Activated T-cell treated with anti-CD3 and anti-CD28 coated beads, Interleukin-2, amount 50 U/mL, for 24 hours (primary cell): Measurements from ENCODE around the gene EFCAB11.
"Not testable (repeated sequence)": the region's sequence is repeated elsewhere in the genome, so short reads cannot be mapped to it uniquely, and the experiment has no call there.

Experiments
- DNase-seq: peaks from one replicate; pipeline ENCODE4 v3.0.0-alpha.2; 2020
- H3K27ac Mint-ChIP-seq: 2 replicates; pipeline ENCODE4 v1.8.0; 2020; ENCODE audit warnings: mild to moderate bottlenecking, mixed read lengths
- H3K27me3 Mint-ChIP-seq: 2 replicates; pipeline ENCODE4 v1.8.0; 2020; ENCODE audit warnings: mixed read lengths
- H3K36me3 Mint-ChIP-seq: 2 replicates; pipeline ENCODE4 v1.8.0; 2020; ENCODE audit warnings: low read depth, mixed read lengths
- H3K4me1 Mint-ChIP-seq: 2 replicates; pipeline ENCODE4 v1.8.0; 2020; ENCODE audit warnings: low read depth, mixed read lengths
- H3K4me3 Mint-ChIP-seq: 2 replicates; pipeline ENCODE4 v1.8.0; 2020; ENCODE audit warnings: mild to moderate bottlenecking, moderate library complexity, mixed read lengths
- H3K9me3 Mint-ChIP-seq: 2 replicates; pipeline ENCODE4 v1.8.0; 2020; ENCODE audit warnings: mixed read lengths

The EFCAB11 gene

DNA sequence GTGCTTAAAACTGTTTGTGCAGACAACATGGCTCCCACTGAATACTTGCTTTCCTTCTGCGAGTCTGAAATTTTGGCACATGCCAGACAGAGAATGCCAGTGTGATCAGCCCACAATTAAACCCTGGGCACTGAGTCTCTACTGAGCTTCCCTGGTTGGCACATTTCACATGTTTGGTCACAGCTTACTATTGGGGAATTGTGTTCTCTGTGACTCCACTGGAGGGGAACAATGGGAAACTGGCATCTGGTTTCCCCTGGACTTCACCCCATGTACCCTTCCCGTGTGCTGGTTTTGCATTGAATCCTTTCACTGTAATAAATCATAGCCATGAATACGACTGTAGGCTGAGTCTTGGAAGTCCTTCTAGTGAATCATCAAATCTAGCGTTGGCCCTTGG lies 64.9 kb downstream of the EFCAB11 start:
- no peak overlapping the region for H3K27ac Mint-ChIP-seq
- H3K9me3 Mint-ChIP-seq = peaks cover 7% of the 10 kb centered on the region
- H3K27me3 Mint-ChIP-seq = no peaks in the 10 kb centered on the region
- H3K4me1 Mint-ChIP-seq = no peaks in the 10 kb centered on the region
- DNase-seq = no peak
- H3K36me3 Mint-ChIP-seq = no peaks in the 10 kb centered on the region
- no peak overlapping the region for H3K4me3 Mint-ChIP-seq

DNA sequence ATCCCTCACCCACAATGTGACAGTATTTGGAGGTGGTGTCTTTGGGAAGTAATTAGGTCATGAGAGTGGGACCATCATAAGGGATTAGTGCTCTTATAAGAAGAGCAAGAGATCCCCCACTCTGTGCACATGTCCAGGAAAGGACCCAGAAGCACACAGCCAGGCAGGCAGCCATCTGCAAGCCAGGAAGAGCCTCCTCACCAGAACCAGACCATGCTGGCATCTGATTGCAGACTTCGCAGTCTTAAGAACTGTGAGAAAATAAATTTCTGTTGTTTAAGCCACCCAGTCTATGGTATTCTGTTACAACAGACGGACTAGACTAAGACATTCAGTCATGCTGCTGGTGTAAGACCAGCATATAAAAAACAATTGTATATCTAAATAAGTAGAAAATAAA lies 69.8 kb downstream of the EFCAB11 start:
- Mint-ChIP-seq H3K36me3 (no peaks in the 10 kb centered on the region), H3K27ac (no peak overlapping the region), H3K4me1 (no peaks in the 10 kb centered on the region), H3K9me3 (no peaks in the 10 kb centered on the region), H3K27me3 (no peaks in the 10 kb centered on the region), H3K4me3 (no peak overlapping the region)
- no peak for DNase-seq

DNA sequence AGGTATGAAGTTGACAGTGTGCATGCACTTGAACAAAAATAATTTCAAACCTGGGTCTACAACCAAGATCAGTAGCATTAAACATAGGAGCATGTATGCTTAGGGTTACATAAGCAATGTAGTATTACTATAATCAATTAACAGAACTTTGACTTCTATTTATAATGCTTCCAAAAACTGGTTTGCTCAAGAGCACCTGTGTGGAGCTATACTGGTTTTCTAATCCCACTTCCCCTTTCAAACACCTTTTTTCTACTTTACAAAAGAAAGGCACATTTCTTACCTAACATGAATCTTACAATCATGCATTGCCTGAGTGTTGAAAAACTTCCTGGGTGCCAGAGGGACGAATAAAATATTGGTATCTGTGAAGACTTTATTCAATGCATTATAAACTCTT lies 72.7 kb downstream of the EFCAB11 start:
- Mint-ChIP-seq H3K9me3 (no peaks in the 10 kb centered on the region), H3K27ac (no peak overlapping the region), H3K36me3 (no peaks in the 10 kb centered on the region), H3K4me1 (no peaks in the 10 kb centered on the region), H3K4me3 (no peak overlapping the region), H3K27me3 (no peaks in the 10 kb centered on the region)
- no peak for DNase-seq

DNA sequence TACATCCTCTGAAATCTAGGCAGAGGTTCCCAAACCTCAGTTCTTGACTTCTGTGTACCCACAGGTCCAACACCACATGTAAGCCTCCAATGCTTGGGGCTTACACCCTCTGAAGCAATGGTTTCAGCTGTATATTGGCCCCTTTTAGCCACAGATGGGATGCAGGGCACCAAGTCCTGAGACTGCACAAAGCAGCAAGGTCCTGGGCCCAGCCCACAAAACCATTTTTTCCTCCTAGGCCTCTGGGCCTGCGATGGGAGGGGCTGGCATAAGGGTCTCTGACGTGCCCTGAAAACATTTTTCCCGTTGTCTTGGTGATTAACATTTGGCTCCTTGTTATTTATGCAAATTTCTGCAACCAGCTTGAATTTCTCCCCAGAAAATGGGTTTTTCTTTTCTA lies 80.4 kb downstream of the EFCAB11 start:
- not testable (repeated sequence) for H3K36me3 Mint-ChIP-seq, DNase-seq, H3K4me1 Mint-ChIP-seq, H3K27me3 Mint-ChIP-seq, H3K27ac Mint-ChIP-seq, H3K4me3 Mint-ChIP-seq
- peaks cover 12% of the 10 kb centered on the region for H3K9me3 Mint-ChIP-seq

DNA sequence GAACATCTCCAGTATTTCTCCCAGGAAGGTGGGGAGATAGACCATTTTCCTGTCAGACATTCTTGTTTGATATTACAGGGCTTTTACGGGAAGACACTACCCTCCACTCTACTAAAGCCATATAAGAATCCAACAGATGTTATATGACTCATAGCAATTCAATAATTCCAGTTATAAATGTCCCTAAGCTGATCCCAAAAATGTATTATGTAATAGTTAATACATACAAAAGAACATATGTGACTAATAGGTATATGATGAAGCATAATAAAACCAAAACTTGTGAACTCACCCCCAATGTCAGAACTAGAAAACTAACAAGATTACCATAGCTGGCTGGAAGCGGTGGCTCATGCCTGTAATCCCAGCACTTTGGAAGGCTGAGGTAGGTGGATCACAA lies 84.2 kb downstream of the EFCAB11 start:
- H3K4me1 Mint-ChIP-seq = no peaks in the 10 kb centered on the region
- peaks cover 3% of the 10 kb centered on the region for H3K36me3 Mint-ChIP-seq
- no peak overlapping the region for H3K4me3 Mint-ChIP-seq
- no peak for DNase-seq
- peaks cover 16% of the 10 kb centered on the region for H3K9me3 Mint-ChIP-seq
- H3K27ac Mint-ChIP-seq = no peak overlapping the region
- no peaks in the 10 kb centered on the region for H3K27me3 Mint-ChIP-seq

DNA sequence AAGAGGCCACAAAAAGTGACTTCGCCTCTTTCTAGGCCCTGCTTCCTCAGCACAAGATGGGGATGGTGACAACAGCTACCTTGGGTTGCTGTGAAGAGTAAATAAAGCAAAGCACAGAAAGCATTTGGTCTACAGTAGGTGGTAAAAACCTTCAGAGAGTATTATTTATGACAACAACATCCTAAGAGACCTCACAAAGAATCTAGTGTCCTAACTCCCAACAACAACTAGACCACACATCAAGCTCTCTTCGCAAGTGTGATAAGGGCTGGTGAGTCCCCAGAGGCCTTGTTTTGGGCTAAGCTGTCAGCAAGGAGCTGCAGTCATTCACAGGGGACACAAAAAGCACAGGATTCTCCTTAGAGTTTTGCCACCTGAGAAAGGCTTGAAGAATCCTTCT lies 84.9 kb downstream of the EFCAB11 start:
- peaks cover 10% of the 10 kb centered on the region for H3K9me3 Mint-ChIP-seq
- no peak overlapping the region for H3K4me3 Mint-ChIP-seq
- no peaks in the 10 kb centered on the region for H3K27me3 Mint-ChIP-seq
- H3K4me1 Mint-ChIP-seq = no peaks in the 10 kb centered on the region
- H3K27ac Mint-ChIP-seq = no peak overlapping the region
- peaks cover 3% of the 10 kb centered on the region for H3K36me3 Mint-ChIP-seq
- no peak for DNase-seq

DNA sequence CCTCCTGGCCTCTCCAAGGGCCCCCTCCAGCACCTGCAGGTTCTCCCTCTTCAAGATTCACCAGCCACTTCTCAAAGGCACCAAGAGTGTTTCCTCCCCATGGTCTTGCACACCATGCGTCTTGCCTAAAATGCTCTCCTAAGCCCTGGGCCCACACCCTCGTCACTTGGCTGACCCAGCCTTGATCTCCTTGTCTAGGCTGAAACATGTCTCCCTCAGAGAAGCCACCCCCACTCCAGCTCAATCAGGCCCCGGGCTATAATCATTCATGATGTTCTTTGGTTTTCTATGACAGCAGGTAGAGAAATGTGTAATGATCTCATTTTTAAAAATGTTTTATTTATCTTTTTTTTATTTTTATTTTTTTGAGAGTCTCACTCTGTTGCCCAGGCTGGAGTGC lies 88.1 kb downstream of the EFCAB11 start:
- no peak for DNase-seq
- no peak overlapping the region for H3K27ac Mint-ChIP-seq

DNA sequence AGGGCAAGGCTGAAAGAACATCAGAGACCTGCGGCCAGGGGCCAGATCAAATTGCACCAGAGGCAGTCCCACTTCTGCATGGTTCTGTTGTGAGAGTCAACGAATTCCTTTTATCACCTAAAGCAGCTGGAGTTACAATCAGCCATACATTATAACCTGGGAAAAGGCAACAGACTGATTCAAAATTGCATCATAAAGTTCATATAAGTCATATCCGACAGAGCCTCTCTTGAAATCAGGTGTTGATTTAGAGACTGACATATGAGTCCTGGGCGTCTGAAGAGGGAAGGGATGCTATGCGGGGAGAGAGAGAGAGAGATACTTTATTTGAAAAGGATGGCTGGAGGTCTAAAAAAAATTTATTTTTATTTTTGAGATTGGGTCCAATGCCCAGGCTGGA lies 89.4 kb downstream of the EFCAB11 start:
- Mint-ChIP-seq H3K9me3 (peaks cover 6% of the 10 kb centered on the region), H3K4me1 (no peaks in the 10 kb centered on the region), H3K27me3 (no peaks in the 10 kb centered on the region), H3K4me3 (no peak overlapping the region), H3K36me3 (peaks cover 1% of the 10 kb centered on the region), H3K27ac (no peak overlapping the region)
- DNase-seq = no peak

More for the DNA sequence above, 88.1 kb downstream of the EFCAB11 start:
- Mint-ChIP-seq H3K4me3 (no peak overlapping the region), H3K27me3 (no peaks in the 10 kb centered on the region), H3K4me1 (no peaks in the 10 kb centered on the region), H3K9me3 (peaks cover 6% of the 10 kb centered on the region), H3K36me3 (peaks cover 1% of the 10 kb centered on the region)

DNA sequence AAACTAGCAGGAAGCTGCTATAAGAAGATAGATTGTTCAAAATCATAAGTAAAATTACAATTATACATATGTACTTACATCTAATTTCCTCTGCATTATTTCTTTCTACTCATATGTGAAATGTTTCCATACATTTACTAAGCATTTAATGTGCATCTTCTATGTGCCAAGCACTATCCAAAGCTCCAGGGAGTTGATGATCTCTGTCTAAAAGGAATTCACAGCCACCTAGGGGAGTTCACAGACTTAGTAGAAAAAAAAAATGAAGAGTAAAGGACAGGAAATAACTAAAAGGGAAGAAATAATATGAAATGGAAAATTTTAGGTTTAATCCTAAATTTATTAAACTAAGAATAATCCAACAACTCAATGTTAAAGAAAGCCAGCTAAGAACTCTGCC lies 91.7 kb downstream of the EFCAB11 start:
- H3K27ac Mint-ChIP-seq = no peak overlapping the region
- DNase-seq = no peak
- H3K27me3 Mint-ChIP-seq = no peaks in the 10 kb centered on the region
- H3K9me3 Mint-ChIP-seq = peaks cover 6% of the 10 kb centered on the region
- no peak overlapping the region for H3K4me3 Mint-ChIP-seq
- H3K36me3 Mint-ChIP-seq = peaks cover 1% of the 10 kb centered on the region
- no peaks in the 10 kb centered on the region for H3K4me1 Mint-ChIP-seq

DNA sequence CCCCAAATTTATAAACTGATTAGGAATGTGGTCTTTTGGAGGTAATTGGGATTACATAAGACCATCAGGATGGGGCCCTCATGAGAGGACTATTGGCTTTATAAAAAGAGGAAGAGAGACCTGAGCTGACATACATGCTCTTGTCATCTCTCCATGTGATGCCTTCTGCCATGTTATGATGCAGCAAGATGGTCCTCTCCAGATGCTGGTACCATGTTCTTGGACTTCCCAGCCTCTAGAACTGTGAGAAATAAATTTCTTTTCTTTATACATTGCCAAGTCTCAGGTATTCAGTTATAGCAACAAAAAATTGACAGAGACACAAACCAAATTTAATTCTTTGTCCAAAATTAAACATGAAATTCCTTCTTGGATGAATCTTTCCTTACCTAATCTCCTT lies 92.9 kb downstream of the EFCAB11 start:
- Mint-ChIP-seq H3K4me3 (no peak overlapping the region), H3K4me1 (no peaks in the 10 kb centered on the region), H3K36me3 (peaks cover 1% of the 10 kb centered on the region), H3K27ac (no peak overlapping the region), H3K9me3 (peaks cover 3% of the 10 kb centered on the region), H3K27me3 (no peaks in the 10 kb centered on the region)
- no peak for DNase-seq

DNA sequence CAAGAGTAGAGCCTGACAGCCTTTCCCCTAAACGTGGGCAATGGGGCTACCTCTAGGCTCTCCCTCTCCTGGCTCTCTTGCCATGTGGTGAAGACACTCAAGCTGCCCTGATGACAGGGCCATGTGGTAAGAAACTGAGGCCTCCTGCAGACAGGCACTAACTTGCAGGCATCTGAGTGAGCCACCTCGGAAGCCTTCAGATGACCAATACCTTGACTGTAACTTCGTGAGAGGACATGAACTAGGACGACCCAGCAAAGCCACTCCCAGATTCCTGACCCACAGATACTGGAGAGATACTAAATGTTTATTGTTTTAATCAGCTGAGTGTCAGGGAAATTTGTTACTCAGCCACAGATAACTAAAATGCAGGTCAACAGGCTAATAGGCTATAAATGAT lies 96.4 kb downstream of the EFCAB11 start:
- no peak for DNase-seq
- Mint-ChIP-seq H3K36me3 (peaks cover 1% of the 10 kb centered on the region), H3K27ac (no peak overlapping the region), H3K9me3 (peaks cover 3% of the 10 kb centered on the region), H3K27me3 (no peaks in the 10 kb centered on the region), H3K4me3 (no peak overlapping the region), H3K4me1 (no peaks in the 10 kb centered on the region)

DNA sequence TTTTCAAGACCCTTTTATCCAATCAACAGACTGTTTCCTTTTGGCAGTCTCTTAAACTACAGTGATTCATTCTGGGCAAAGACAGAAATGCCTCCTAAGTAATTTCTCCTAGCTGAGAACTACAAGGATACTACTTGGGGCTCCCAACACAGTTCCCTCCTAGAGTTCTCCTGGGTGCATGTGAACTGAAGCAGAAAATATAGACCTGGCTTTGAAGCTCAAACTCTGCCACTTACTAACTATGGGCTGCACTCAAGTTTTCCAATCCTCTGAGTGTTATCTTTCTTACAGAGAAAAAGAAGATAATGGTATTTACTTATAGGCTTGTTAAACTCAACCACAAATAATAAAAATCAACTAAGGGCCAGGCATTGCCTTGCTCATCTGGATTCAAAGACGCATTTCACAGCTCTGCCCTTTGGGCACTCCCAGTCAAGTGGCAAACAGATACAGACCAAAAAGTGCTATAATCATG lies 97.6 kb downstream of the EFCAB11 start:
- Mint-ChIP-seq H3K27ac (no peak overlapping the region), H3K4me1 (no peaks in the 10 kb centered on the region), H3K36me3 (peaks cover under 1% of the 10 kb centered on the region), H3K27me3 (no peaks in the 10 kb centered on the region), H3K4me3 (no peak overlapping the region), H3K9me3 (no peaks in the 10 kb centered on the region)
- no peak for DNase-seq

DNA sequence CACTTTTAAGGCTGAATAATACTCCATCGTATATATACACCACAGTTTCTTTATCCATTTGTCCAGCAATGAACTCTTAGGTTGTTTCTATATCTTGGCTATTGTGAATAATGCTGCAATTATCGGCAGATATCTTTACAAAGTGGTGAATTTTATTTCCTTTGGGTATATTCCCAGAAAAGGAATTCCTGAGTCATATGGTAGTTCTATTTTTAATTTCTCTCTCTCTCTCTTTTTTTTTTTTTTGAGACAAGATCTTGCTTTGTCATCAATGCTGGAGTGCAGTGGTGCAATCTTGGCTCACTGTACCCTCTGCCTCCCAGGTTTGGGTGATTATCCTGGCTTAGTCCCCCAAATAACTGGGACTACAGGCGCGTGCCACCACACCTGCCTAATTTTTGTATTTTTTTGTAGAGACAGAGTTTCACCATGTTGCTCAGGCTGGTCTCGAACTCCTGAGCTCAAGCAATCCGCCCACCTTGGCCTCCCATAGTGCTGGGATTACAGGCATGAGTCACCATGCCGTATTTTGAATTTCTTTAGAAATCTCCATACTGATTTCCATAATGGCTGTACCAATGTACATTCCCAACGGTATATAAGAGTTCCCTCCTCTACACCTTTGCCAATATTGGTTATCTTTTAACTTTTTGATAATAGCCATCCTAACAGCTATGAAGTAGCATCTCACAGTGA lies 98.4 kb downstream of the EFCAB11 start:
- DNase-seq = no peak
- Mint-ChIP-seq H3K4me1 (no peaks in the 10 kb centered on the region), H3K9me3 (no peaks in the 10 kb centered on the region), H3K27ac (no peak overlapping the region), H3K27me3 (no peaks in the 10 kb centered on the region), H3K4me3 (no peak overlapping the region), H3K36me3 (no peaks in the 10 kb centered on the region)

DNA sequence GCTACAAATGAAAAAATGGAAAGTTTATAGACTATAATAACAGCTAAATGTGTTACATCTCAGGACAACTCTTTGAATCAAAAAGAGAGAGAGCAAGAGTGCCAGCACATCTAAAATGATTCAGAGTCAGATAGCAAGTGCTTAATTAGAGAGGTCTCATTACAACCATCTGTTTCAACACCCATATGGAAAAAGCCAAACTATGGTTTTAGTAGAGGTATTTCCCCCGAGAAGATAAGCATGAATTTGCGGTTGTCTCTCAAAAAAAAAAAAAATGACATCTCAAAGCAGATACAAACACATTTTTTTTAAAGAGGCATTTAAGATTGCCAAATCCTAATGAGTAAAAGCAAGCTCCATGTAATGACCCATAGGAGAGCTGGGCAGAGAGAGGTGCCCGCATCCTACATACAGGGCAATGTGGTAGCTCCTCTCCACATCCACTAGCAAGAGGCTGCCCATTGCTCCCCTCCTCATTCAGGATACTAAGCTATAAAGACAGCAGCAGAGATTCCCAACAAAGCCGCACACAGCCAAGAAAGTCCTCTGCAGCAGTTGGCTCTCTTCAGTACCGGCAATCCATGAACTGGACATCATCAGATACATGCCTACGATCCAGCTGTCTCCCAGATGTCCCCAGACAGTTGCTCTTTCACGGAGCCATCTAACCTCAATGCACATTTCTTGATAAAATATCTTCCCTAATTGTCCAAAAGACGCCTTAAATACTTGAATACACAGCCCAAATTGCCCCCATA lies 100.4 kb downstream of the EFCAB11 start:
- H3K27ac Mint-ChIP-seq = no peak overlapping the region
- H3K4me1 Mint-ChIP-seq = no peaks in the 10 kb centered on the region
- H3K27me3 Mint-ChIP-seq = no peaks in the 10 kb centered on the region
- H3K9me3 Mint-ChIP-seq = no peaks in the 10 kb centered on the region
- H3K4me3 Mint-ChIP-seq = no peak overlapping the region
- DNase-seq = no peak
- no peaks in the 10 kb centered on the region for H3K36me3 Mint-ChIP-seq

DNA sequence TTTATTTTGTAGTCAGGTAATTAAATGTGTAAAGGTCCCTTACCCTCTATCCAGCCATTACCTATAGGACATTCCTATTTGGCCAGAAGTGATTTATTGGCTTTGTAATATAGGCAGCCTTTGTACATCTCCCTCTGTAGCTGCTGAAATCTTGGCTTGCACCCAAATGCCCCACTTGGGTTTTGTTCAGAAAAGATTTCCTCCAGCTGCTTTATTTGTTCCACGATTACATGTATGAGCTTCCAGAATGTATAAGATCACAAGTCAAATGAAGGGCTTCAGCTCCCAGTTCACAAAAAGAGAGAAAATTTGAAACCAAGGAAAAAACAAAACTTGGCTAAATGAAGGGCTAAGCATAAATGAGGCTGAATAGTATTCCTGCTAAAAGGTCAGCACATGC lies 103.4 kb downstream of the EFCAB11 start:
- no peak for DNase-seq
- H3K9me3 Mint-ChIP-seq = no peaks in the 10 kb centered on the region
- no peak overlapping the region for H3K27ac Mint-ChIP-seq
- no peaks in the 10 kb centered on the region for H3K36me3 Mint-ChIP-seq
- no peak overlapping the region for H3K4me3 Mint-ChIP-seq
- no peaks in the 10 kb centered on the region for H3K27me3 Mint-ChIP-seq
- no peaks in the 10 kb centered on the region for H3K4me1 Mint-ChIP-seq
